Right atrium auricular region (tissue), 2 donors: ENCODE data around the gene TXNRD1. TPM values are rescaled to one million over a fixed set of nuclear protein-coding genes. Genes with fewer than 3 reads are reported as not detected.

Source experiments
- DNase-seq: peaks from one replicate; pipeline ENCODE4 v3.0.0-alpha.2; 2019; ENCODE audit warnings: low spot score
- H3K27ac ChIP-seq, 2 donors: fragments of 200-600 bp; sonication (generic); 1 replicate in 1 of 2; 2 replicates in 1 of 2; pipeline ENCODE4 v1.5.1; 2016 to 2019
- H3K27me3 ChIP-seq, 2 donors: fragments of 200-600 bp; sonication (generic); one replicate each; pipeline versions ENCODE4 v1.5.1 to v1.6.0; 2017 to 2019
- H3K36me3 ChIP-seq: fragments of 200-600 bp; sonication (generic); one replicate; pipeline ENCODE4 v1.5.1; 2016
- H3K4me1 ChIP-seq, 2 donors: fragments of 200-600 bp; sonication (generic); one replicate each; pipeline versions ENCODE4 v1.5.1 to v1.6.0; 2017 to 2019
- H3K4me3 ChIP-seq, 2 donors: fragments of 200-600 bp; sonication (generic); 1 replicate in 1 of 2; 2 replicates in 1 of 2; pipeline ENCODE4 v1.5.1; 2017 to 2019; ENCODE audit warnings: mild to moderate bottlenecking in 1 of 2, moderate library complexity in 1 of 2
- H3K9me3 ChIP-seq, 2 donors: fragments of 200-600 bp; sonication (generic); one replicate each; pipeline ENCODE4 v1.5.1; 2019
- CTCF ChIP-seq, 2 donors: fragments of 200-600 bp; sonication (generic); IDR thresholded peaks; one replicate each; pipeline ENCODE4 v1.5.1; 2019; ENCODE audit warnings: antibody characterized with exemption in 2 of 2
- total RNA-seq, 2 donors: library from RNA; depleted of rRNA; stranded (reverse); fragments of >200 nt; gene quantifications; one replicate each; pipeline ENCODE4 v1.1.0, GENCODE V29; 2016

Gene TXNRD1
- total RNA-seq, 2 donors from 2014 or later, result 191 to 286 TPM

- H3K27me3 ChIP-seq, result no peaks in the 10 kb centered on the region
- DNase-seq, result no peak
- H3K9me3 ChIP-seq, result no peaks in the 10 kb centered on the region
- H3K4me1 ChIP-seq, result peaks cover 0 to 14% of the 10 kb centered on the region in 2 donors
- peaks cover 79% of the 10 kb centered on the region for H3K36me3 ChIP-seq
- no peak overlapping the region for H3K27ac ChIP-seq
- no peak overlapping the region for H3K4me3 ChIP-seq
- TF ChIP-seq CTCF (IDR thresholded peaks at IDR 0.05), result no peak
These were observed 96.6 kb downstream of the TXNRD1 start for GRCh38 chr12:104312202-104312601.

GRCh38 chr12:104312654-104313053 lies 97.1 kb downstream of the TXNRD1 start:
- peaks cover 0 to 10% of the 10 kb centered on the region in 2 donors for H3K4me1 ChIP-seq
- H3K36me3 ChIP-seq, result peaks cover 84% of the 10 kb centered on the region
- TF ChIP-seq CTCF (IDR thresholded peaks at IDR 0.05), result no peak
- no peaks in the 10 kb centered on the region for H3K27me3 ChIP-seq
- H3K4me3 ChIP-seq, result no peak overlapping the region
- H3K9me3 ChIP-seq, result no peaks in the 10 kb centered on the region
- H3K27ac ChIP-seq, result no peak overlapping the region
- DNase-seq, result no peak

DNA sequence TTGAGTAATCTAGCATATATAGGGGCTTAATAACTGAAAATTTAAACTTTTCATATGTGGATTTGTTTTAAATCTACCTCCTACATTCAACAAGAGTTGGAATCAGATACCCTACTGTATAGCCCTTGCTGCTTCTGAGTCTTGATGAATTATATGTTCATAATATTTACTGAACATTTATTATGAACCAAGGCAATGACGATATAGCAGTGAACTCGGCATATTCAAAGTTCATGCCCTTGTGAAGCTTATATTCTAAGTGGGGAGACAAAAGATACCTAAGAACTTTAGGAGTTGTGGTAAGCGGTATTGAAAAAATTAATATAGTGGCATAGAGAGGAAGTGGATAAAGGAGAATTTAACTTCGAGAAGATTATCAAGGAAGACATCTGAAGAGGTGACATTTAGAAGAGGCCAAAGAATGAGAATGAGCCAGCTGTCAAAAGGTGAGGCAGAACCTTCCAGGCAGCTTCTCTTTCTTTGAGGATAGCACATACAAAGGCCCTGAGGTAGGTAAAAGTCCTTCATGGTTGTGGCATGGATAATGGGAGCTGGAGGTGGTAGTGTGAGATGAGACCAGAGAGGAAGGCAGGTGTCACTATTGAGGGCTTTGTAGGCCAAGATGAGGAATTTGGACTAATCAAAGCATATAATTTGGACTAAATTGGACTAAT lies 98.1 kb downstream of the TXNRD1 start:
- H3K27ac ChIP-seq, result no peak overlapping the region
- H3K4me1 ChIP-seq, result peaks cover 0 to 3% of the 10 kb centered on the region in 2 donors
- no peak overlapping the region for H3K4me3 ChIP-seq
- no peaks in the 10 kb centered on the region for H3K9me3 ChIP-seq
- TF ChIP-seq CTCF (IDR thresholded peaks at IDR 0.05), result no peak
- peaks cover 93% of the 10 kb centered on the region for H3K36me3 ChIP-seq
- no peaks in the 10 kb centered on the region for H3K27me3 ChIP-seq
- DNase-seq, result no peak

DNA sequence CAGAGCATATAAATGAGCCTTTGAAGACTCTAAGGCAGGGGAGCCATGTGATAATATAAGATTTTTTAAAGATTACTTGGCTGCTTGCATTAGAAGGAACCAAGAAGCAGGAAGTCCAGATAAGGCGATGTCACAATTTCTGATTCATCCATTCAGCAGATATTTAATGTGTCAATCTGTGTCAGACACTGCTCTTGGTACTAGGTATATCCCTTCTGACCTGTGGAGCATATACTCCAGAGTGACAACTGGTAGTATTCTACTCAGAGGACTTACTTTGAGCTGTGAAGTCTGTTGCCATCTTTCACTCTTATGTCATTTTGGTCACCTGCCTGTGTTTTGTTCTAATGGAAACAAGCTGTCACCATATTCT lies 98.6 kb downstream of the TXNRD1 start:
- H3K4me1 ChIP-seq, result peaks cover 0 to 3% of the 10 kb centered on the region in 2 donors
- DNase-seq, result no peak
- TF ChIP-seq CTCF (IDR thresholded peaks at IDR 0.05), result no peak
- H3K27me3 ChIP-seq, result no peaks in the 10 kb centered on the region
- no peak overlapping the region for H3K27ac ChIP-seq
- no peaks in the 10 kb centered on the region for H3K9me3 ChIP-seq
- no peak overlapping the region for H3K4me3 ChIP-seq
- H3K36me3 ChIP-seq, result peaks cover 94% of the 10 kb centered on the region

GRCh38 chr12:104315326-104316224 lies 100.0 kb downstream of the TXNRD1 start:
- Histone ChIP-seq H3K27ac (no peak overlapping the region), H3K4me1 (no peaks in the 10 kb centered on the region), H3K4me3 (no peak overlapping the region), H3K36me3 (peaks cover 96% of the 10 kb centered on the region), H3K27me3 (no peaks in the 10 kb centered on the region), H3K9me3 (no peaks in the 10 kb centered on the region)
- TF ChIP-seq CTCF (IDR thresholded peaks at IDR 0.05), result no peak
- no peak for DNase-seq
